Stimulated activated CD8-positive, alpha-beta memory T cell treated with anti-CD3 and anti-CD28 coated beads, Interleukin-12 subunit alpha, Interleukin-12 subunit beta, amount 100 ng/mL, for 24 hours (primary cell): ENCODE measurements around the gene PLIN4.

Experiments used
- DNase-seq: peaks from one replicate; pipeline ENCODE4 v3.0.0-alpha.2; 2020; ENCODE audit errors: extremely low read depth

Gene PLIN4

GRCh38 chr19:4492337-4493103 is 25.8 kb downstream of the PLIN4 start:
- no peak for DNase-seq

- DNase-seq, result no peak
Observed at GRCh38 chr19:4491446-4491845, 26.8 kb downstream of the PLIN4 start.

- no peak for DNase-seq
Observed at GRCh38 chr19:4488496-4488895, 29.8 kb downstream of the PLIN4 start.

GRCh38 chr19:4487572-4487971 is 30.7 kb downstream of the PLIN4 start:
- DNase-seq, result no peak

- DNase-seq, result no peak
Observed at GRCh38 chr19:4483385-4483784, 34.9 kb downstream of the PLIN4 start.

DNA sequence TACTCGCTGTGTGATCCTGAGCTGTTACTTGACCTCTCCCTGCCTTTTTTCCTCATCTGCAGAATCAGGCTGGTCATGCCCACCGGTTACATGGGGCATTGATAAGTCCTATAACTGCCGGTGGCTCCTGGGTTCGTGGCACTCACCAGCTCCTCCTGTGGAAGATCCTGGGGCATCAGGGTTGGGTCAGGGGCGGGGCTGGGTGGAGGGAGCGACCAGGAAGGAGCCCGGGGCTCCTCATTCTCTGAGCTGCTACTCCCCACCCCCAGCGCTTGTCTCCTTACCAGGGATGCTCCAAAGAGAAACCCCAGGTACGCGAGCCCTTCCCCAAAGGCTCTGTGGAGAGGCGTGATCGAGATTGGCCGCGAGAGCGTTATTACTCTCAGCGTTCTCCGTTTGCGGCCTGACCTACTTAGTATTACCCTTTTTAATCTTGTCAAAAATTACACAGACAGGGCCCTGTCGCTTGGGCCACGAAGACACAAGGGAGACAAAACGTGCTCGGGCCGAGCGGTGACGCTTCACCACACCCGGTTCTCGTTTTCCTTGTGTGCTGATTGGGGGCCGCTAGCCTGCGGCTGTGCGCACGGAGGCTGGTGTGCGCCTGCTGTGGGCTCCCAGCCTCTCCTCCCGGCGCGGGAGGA is 35.4 kb downstream of the PLIN4 start:
- DNase-seq, result no peak

- DNase-seq, result no peak
Observed at GRCh38 chr19:4477034-4477801, 41.1 kb downstream of the PLIN4 start.

GRCh38 chr19:4474514-4475022 is 43.7 kb downstream of the PLIN4 start:
- DNase-seq, result no peak

- no peak for DNase-seq
Observed at GRCh38 chr19:4473763-4474513, 44.3 kb downstream of the PLIN4 start.

DNA sequence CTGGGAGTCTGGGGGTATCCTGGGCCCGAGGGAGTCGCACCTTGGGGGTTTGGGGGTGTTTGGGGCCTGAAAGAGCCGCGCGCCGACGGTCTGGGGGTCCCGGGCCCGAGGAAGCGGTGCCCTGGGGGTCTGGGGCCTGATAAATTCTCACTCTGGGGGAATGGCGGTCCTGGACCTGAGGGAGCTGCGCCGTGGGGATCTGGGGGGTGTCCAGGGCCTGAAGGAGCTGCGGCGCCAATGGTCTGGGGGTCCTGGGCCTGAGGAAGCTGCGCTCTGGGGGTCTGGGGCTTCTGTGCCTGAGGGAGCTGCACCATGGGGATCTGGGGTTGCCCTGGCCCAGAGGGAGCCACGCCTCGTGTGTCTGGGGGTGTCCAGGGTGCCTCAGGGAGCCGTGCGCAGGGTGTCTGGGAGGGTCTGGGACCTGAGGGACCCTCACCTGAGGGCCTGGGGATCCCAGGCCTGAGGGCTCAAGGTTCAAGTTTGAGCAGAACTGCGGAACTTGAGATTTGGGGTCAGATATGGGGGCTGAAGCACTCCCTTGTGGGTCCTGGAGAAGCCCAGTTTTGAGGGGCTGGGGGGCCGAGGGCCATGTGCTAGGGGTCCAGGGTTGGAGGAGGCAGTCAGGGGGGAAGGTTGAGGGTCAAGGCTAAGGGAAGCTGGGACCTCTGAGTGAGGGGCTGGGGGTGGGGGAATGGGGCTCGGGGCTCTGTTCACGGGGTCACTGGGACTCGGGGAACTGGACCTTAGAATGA is 45.1 kb downstream of the PLIN4 start:
- DNase-seq, result no peak

DNA sequence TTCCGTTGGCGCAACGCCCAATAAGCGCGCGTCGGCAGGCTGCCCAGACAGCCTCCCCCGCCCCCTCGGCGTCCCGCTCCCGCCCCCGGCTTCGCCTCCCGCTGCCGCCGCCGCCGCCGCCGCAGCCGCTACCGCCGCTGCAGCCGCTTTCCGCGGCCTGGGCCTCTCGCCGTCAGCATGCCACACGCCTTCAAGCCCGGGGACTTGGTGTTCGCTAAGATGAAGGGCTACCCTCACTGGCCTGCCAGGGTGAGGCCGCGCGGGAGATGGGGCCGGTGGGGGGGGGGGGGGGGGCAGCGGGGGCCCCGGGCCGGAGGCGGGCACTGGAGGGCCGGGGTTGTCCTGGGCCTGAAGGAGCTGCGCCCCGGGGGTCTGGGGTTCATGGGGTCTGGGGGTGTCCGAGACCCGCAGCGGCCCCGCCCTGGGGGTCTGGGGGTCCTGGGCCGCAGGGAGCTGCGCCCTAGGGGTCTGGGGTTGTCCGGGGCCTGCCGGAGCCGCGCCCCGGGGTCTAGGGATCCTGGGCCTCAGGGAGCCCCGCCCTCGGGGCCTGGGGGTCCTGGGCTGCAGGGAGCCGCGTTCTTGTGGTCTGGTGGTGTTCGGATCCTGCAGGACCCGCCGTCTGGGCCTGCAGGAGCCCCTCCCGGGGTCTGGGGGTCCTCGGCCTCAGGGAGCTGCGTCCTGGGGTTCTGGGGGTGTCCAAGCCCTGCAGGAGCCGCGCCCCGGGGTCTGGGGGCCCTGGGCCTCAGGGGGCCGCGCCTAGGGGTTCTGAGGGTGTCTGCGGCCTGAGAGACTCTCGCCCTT is 45.9 kb downstream of the PLIN4 start, which contains the start of gene HDGFL2:
HDGFL2 (plus strand) TSS at position 124 of the 801 bp plus-strand sequence; CDS start at position 178, 54 bp downstream.
- DNase-seq, result no peak

DNA sequence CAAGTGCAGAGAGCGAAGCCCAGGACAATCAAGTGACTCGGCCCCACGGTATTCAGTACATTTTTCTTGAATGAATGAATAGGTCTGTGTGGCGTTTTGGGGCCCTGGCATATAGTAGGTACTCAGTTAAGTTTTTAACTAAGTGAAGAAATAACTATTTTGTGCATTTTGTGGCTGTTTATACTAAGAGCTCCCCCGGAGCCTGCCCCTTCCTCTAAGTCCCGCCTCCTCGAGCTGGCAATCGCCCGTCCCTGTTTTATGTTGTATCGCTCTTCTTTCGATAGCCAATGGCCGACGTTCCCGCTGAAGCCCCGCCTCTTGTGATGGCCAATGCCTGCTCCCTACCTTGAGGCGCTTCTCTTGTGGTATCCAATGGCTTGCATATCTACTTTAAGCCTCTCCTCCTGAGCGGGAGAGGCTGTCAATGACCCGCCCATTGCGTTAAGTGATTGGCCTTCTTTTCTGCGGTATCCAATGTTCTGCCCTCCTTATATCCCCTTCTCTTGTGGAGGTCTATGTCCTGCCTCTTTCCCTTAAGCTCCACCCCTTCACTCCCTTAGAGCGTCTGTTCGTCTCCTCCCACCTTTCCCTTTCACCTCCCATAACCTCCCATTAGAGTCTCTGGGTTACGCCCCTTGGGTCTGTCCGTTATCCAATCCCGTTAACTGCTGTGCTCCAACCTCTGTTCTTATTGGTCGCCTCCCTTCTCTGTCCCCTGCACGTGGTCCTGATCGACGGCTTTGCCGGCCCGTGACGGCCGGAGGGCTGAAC is 46.7 kb downstream of the PLIN4 start:
- peak; percentile 92 for DNase-seq

- no peak for DNase-seq
Observed at GRCh38 chr19:4467835-4468234, 50.5 kb downstream of the PLIN4 start.

- DNase-seq, result no peak
Observed at GRCh38 chr19:4464815-4465581, 53.3 kb downstream of the PLIN4 start.

GRCh38 chr19:4457654-4458395 is 60.5 kb downstream of the PLIN4 start, which contains the start of gene UBXN6:
Gene UBXN6 (minus strand): TSS chr19:4457794. CDS start chr19:4457697, 97 bp downstream.
- DNase-seq, result peak; percentile 87

- DNase-seq, result no peak
Observed at GRCh38 chr19:4456843-4457653, 61.2 kb downstream of the PLIN4 start.

GRCh38 chr19:4456476-4456842 is 61.8 kb downstream of the PLIN4 start:
- no peak for DNase-seq
